Ectodermal cell (in vitro differentiated cells): ENCODE measurements around the gene TPSB2.
"Not testable (repeated sequence)": the region's sequence is repeated elsewhere in the genome, so short reads cannot be mapped to it uniquely, and the experiment has no call there.

Experiments used
- H3K27ac ChIP-seq: 2 replicates; pipeline ENCODE4 v1.7.0; 2013; ENCODE audit warnings: mild to moderate bottlenecking, low read depth, low read length; ENCODE audit not compliant: insufficient read depth, poor library complexity, severe bottlenecking
- H3K27me3 ChIP-seq: 2 replicates; pipeline ENCODE4 v1.7.0; 2013; ENCODE audit warnings: mild to moderate bottlenecking, low read length; ENCODE audit not compliant: insufficient read depth, control insufficient read depth, poor library complexity, severe bottlenecking
- H3K36me3 ChIP-seq: one replicate; pipeline ENCODE4 v1.7.0; 2013; ENCODE audit warnings: low read length; ENCODE audit not compliant: control insufficient read depth, insufficient read depth
- H3K4me1 ChIP-seq: one replicate; pipeline ENCODE4 v1.7.0; 2013; ENCODE audit warnings: low read length; ENCODE audit not compliant: control insufficient read depth, insufficient read depth
- H3K4me3 ChIP-seq: 2 replicates; pipeline ENCODE4 v1.7.0; 2013; ENCODE audit warnings: low read depth, low read length, control low read depth; ENCODE audit not compliant: insufficient read depth
- H3K9me3 ChIP-seq: 2 replicates; pipeline ENCODE4 v1.7.0; 2013; ENCODE audit warnings: mild to moderate bottlenecking, low read length, moderate library complexity; ENCODE audit not compliant: control insufficient read depth
- WGBS, 2 experiments: methylation state at CpG; one replicate each; pipeline ENCODE4 v1.1.7; 2013; ENCODE audit warnings: missing lambda C conversion rate in 2 of 2; 5-methylcytosine and 5-hydroxymethylcytosine counted together

TPSB2 gene

DNA sequence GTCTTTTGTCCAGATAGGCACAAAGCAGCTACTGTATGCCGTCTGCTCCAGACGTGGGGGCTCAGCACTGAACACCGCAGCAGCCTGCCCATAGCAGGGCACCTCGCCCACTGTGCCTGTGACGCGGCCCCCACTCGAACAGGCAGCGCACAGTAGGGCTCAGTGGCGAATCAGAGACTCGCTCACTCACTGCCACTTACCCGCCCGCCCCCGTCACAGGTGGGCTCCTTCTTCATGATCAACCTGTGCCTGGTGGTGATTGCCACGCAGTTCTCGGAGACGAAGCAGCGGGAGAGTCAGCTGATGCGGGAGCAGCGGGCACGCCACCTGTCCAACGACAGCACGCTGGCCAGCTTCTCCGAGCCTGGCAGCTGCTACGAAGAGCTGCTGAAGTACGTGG lies 28.5 kb downstream of the TPSB2 start:
- H3K27me3 ChIP-seq = no peaks in the 10 kb centered on the region
- no peak overlapping the region for H3K27ac ChIP-seq
- H3K9me3 ChIP-seq = no peaks in the 10 kb centered on the region
- no peak overlapping the region for H3K4me3 ChIP-seq
- WGBS, 2 experiments = 94 to 95% methylated on average over 25 of the region's 25 CpGs
- H3K4me1 ChIP-seq = no peaks in the 10 kb centered on the region
- peaks cover 6% of the 10 kb centered on the region for H3K36me3 ChIP-seq

DNA sequence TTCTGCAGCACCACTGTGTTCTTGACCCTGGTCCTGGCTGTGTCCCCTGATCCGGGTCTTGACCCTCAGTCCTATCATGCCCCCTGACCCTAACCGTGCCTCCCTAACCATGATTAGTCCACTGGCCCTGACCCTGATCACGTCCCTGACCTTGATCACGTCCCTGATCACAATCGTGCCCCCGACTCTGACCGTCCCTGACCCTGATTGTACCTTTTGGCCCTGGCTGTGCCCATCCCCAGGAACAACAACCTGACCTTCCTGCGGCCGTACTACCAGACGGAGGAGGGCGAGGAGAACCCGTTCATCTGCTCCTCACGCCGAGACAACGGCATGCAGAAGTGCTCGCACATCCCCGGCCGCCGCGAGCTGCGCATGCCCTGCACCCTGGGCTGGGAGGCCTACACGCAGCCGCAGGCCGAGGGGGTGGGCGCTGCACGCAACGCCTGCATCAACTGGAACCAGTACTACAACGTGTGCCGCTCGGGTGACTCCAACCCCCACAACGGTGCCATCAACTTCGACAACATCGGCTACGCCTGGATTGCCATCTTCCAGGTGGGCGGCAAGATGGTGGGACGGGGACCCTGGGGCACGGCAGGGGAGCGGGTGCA lies 29.9 kb downstream of the TPSB2 start:
- no peak overlapping the region for H3K4me3 ChIP-seq
- H3K4me1 ChIP-seq = no peaks in the 10 kb centered on the region
- peaks cover 6% of the 10 kb centered on the region for H3K36me3 ChIP-seq
- 96% methylated on average over 38 of the region's 38 CpGs for WGBS, 2 experiments
- no peaks in the 10 kb centered on the region for H3K27me3 ChIP-seq
- H3K27ac ChIP-seq = no peak overlapping the region
- H3K9me3 ChIP-seq = no peaks in the 10 kb centered on the region

DNA sequence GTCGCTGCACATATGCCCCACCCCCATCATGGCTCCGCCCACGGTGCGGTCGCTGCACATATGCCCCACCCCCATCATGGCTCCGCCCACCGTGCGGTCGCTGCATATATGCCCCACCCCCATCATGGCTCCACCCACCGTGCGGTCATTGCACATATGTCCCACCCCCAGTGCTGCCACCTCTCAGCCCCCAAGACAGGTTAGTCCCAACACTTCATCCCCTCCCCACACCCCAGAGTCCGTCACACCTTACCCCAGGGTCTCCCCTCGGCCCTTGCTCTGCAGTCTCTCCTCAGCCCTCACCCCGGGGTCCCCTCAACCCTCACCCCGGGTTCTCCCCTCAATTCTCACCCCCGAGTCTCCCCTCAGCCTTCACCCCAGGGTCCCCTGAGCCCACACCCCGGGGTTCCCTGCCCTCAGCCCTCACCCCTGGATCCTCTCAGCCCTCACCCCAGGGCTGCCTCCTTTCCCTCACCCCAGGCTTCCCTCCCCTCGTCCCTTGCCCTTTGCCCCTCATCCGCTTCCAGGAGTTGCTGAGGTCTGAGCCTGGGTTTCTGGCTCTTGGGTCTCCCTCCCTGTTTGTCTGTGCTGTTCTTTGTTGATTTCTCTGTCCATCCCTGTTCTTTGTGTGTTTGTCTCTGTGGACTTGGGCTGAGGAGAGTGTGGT lies 30.5 kb downstream of the TPSB2 start:
- H3K9me3 ChIP-seq = no peaks in the 10 kb centered on the region
- WGBS, 2 experiments = 88 to 90% methylated on average over 10 of the region's 19 CpGs

DNA sequence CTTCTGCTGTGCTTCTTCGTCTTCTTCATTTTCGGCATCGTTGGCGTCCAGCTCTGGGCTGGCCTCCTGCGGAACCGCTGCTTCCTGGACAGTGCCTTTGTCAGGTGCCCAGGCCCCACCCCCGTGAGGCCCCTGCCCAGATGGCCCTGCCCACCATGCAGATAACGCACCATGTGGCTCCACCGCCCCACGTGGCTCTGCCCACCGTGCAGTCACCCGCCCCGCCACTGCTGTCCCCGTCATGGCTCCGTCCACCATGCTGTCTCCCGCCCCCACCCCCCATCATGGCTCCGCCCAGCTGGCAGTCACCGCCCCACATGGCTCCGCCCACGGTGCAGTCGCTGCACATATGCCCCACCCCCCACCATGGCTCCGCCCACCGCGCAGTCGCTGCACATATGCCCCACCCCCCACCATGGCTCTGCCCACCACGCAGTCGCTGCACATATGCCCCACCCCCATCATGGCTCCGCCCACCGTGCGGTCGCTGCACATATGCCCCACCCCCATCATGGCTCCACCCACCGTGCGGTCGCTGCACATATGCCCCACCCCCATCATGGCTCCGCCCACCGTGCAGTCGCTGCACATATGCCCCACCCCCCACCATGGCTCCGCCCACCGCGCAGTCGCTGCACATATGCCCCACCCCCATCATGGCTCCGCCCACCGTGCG lies 31.2 kb downstream of the TPSB2 start:
- not testable (repeated sequence) for H3K4me3 ChIP-seq, H3K36me3 ChIP-seq, H3K27ac ChIP-seq, H3K27me3 ChIP-seq, H3K9me3 ChIP-seq, H3K4me1 ChIP-seq
- WGBS, 2 experiments = 88 to 90% methylated on average over 30 to 35 of the region's 44 CpGs

More for the DNA sequence above, 30.5 kb downstream of the TPSB2 start:
- Histone ChIP-seq H3K27ac (no peak overlapping the region), H3K27me3 (no peaks in the 10 kb centered on the region), H3K4me1 (no peaks in the 10 kb centered on the region), H3K4me3 (no peak overlapping the region), H3K36me3 (peaks cover 6% of the 10 kb centered on the region)

DNA sequence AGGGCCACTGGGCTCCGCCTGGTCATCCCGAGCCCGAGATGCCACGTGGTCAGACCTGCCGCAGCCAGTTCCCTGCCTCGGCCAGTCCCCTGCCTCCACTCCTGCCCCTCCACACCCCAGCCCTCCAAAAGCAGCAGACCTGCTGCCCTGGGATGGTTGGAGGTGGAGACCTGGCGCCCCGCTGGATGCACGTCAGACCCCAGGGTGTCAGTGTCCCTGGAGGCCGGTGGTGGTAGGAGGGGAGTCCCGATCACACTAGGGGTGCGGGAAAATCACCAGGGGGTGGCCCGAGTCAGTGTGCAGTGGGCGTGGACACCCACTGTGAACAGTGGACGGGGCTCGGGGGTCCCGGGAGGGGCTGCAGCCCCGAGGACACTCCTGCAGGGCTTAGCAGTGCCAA lies 31.8 kb downstream of the TPSB2 start:
- H3K4me3 ChIP-seq = no peak overlapping the region
- H3K9me3 ChIP-seq = no peaks in the 10 kb centered on the region
- no peaks in the 10 kb centered on the region for H3K36me3 ChIP-seq
- no peak overlapping the region for H3K27ac ChIP-seq
- no peaks in the 10 kb centered on the region for H3K27me3 ChIP-seq
- WGBS, 2 experiments = 91 to 92% methylated on average over 18 of the region's 18 CpGs
- H3K4me1 ChIP-seq = peaks cover under 1% of the 10 kb centered on the region

DNA sequence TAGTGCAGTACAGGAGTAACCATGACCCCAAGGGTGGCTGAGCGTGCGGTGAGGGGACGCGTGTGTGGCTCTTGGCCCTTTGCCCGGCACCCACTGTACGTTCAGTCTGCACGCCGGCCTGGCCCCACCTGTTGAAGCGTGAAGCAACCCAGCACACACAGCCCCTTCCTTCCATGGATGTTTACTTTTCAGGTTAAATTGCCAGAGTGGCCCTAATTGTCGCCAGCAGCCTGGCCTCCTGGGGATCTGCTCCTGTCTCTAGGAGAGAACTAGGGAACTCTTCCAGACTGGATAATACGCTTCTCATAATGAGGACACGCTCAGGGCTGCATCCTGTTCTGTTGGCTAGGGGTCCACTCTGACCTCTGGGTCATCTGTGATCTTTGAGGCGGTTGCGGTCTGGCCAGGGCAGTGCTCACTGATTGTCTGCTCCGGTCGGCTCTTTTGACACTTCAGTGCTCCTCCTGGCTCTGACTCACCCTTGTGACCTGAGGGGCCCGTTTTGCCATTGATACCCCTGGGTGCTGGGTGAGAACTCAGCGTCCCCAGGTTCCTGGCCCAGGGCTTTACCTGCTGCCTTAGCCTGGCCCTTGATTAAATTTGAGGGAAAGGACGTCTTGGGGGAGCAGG lies 32.6 kb downstream of the TPSB2 start:
- Histone ChIP-seq H3K9me3 (no peaks in the 10 kb centered on the region), H3K36me3 (no peaks in the 10 kb centered on the region), H3K4me3 (no peak overlapping the region), H3K27me3 (no peaks in the 10 kb centered on the region), H3K27ac (no peak overlapping the region), H3K4me1 (peaks cover 6% of the 10 kb centered on the region)
- WGBS, 2 experiments = 94 to 95% methylated on average over 19 of the region's 19 CpGs

DNA sequence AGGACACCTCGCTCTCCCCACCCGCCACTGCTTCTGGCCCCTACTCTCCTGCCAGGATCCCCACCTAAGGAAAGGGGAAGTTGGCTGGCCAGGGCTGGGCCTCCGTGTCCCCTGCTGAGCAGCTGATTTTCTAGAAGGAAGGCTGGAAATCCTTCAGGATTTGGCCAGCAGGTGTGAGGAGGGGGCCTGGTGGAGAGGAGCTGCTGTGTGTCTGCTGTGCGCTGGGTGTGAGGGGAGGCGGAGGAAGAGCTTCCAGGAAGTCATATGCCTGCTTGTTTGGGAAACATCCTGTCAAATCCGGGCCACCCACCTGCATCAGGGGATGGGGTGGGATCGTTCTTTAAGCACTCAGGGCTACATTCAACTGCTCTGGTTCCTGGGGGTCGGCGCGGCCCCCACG lies 33.5 kb downstream of the TPSB2 start:
- Histone ChIP-seq H3K4me1 (peaks cover 6% of the 10 kb centered on the region), H3K36me3 (no peaks in the 10 kb centered on the region), H3K4me3 (no peak overlapping the region), H3K9me3 (no peaks in the 10 kb centered on the region), H3K27ac (no peak overlapping the region), H3K27me3 (no peaks in the 10 kb centered on the region)
- WGBS, 2 experiments = 91% methylated on average over 11 of the region's 11 CpGs

DNA sequence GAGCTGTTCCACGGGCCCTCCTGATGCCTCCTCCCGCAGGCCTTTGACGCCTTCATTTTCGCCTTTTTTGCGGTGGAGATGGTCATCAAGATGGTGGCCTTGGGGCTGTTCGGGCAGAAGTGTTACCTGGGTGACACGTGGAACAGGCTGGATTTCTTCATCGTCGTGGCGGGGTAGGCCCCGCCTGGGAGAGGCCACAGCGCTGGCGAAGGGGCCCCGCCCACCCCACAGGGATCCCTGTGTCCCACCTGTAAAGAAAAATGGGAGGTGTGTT lies 34.7 kb downstream of the TPSB2 start:
- Histone ChIP-seq H3K4me1 (peaks cover 6% of the 10 kb centered on the region), H3K9me3 (no peaks in the 10 kb centered on the region), H3K27me3 (no peaks in the 10 kb centered on the region), H3K27ac (no peak overlapping the region), H3K4me3 (no peak overlapping the region), H3K36me3 (no peaks in the 10 kb centered on the region)
- WGBS, 2 experiments = 90 to 92% methylated on average over 14 of the region's 14 CpGs

DNA sequence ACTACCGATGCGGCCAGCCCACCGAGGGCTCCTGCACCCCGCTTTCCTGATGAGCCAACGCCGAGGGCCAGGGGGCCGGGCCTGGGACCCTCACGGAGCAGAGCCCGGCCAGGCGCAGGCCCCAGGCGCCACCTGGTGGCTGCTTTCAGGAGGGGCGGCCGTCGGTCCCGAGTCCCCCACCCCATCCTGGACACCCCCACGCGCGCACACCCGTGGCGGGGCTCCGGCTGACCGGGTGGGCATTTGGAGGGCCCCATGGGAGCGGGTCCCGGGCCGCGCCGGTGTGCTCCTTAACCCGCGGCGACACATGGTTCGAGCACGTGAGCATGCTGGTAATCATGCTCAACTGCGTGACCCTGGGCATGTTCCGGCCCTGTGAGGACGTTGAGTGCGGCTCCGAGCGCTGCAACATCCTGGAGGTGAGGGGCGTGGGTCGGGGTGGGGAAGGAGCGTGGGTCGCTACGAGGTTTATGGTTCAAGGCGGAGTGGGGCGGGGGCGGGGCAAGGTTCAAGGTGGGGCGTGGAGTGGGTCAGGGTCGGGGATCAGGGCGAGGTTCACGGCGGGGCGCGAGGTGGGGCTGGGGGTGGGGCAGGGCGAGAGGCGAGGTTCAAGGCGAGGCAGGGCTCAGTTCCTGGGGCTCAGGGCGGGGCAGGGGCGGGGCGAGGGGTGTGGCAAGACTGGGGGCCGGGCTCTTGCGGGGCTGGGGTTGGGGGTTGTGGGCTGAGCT lies 35.2 kb downstream of the TPSB2 start:
- no peak overlapping the region for H3K27ac ChIP-seq
- H3K4me1 ChIP-seq = peaks cover 6% of the 10 kb centered on the region
- no peaks in the 10 kb centered on the region for H3K9me3 ChIP-seq
- no peaks in the 10 kb centered on the region for H3K36me3 ChIP-seq
- H3K27me3 ChIP-seq = no peaks in the 10 kb centered on the region
- H3K4me3 ChIP-seq = no peak overlapping the region
- WGBS, 2 experiments = 71% methylated on average over 61 of the region's 61 CpGs
